ENCODE data around the gene CCDC9. TPM values are rescaled to one million over a fixed set of nuclear protein-coding genes. Genes with fewer than 3 reads are reported as not detected.
"Not testable (repeated sequence)": the region's sequence is repeated elsewhere in the genome, so short reads cannot be mapped to it uniquely, and the experiment has no call there.

Gene CCDC9
- total RNA-seq, 1 donor from 2014 or later = 47.1 TPM

- no peak overlapping the region for H3K27ac Mint-ChIP-seq
- H3K27me3 Mint-ChIP-seq = no peaks in the 10 kb centered on the region
- DNase-seq = no peak
- peaks cover 20% of the 10 kb centered on the region for H3K4me1 Mint-ChIP-seq
- H3K9me3 Mint-ChIP-seq = no peaks in the 10 kb centered on the region
- TF ChIP-seq CTCF (IDR thresholded peaks at IDR 0.05) = no peak
- ChIA-PET CTCF (interaction anchor here (0.8 to 2.5 kb wide), 4 partner anchors 9 to 95 kb away, joined by 3 to 16 read pairs (median 4); partner anchors contain the start of gene INAFM1), POLR2A (interaction anchor here (0.6 to 1.2 kb wide), 3 partner anchors 11 to 548 kb away, joined by 3 to 5 read pairs (median 3); no protein-coding TSS in a partner anchor)
- no peaks in the 10 kb centered on the region for H3K36me3 Mint-ChIP-seq (ENCODE audit: low read depth)
- no peak overlapping the region for H3K4me3 Mint-ChIP-seq
- intact Hi-C loops (cut with micrococcal nuclease) = loop anchor here (1.0 to 5.0 kb wide), 5 partner anchors 95 to 491 kb away; partner anchors contain the start of gene KPTN
- peak; percentile 75 for ATAC-seq (ENCODE audit: low read depth)
Measured at GRCh38 chr19:47296036-47296435, 39.7 kb downstream of the CCDC9 start.

GRCh38 chr19:47300867-47301266 lies 44.5 kb downstream of the CCDC9 start:
- POLR2A ChIA-PET; H3K27ac Mint-ChIP-seq; CTCF ChIA-PET; intact Hi-C loops (cut with micrococcal nuclease); H3K27me3 Mint-ChIP-seq; H3K9me3 Mint-ChIP-seq; H3K4me3 Mint-ChIP-seq; DNase-seq; ATAC-seq (ENCODE audit: low read depth); H3K36me3 Mint-ChIP-seq (ENCODE audit: low read depth): not testable (repeated sequence)
- H3K4me1 Mint-ChIP-seq = peaks cover 36% of the 10 kb centered on the region

GRCh38 chr19:47302249-47302648 lies 45.9 kb downstream of the CCDC9 start:
- no peak for DNase-seq
- Mint-ChIP-seq H3K9me3 (no peaks in the 10 kb centered on the region), H3K4me3 (no peak overlapping the region), H3K36me3 (ENCODE audit: low read depth) (no peaks in the 10 kb centered on the region), H3K27me3 (peaks cover 6% of the 10 kb centered on the region), H3K27ac (no peak overlapping the region), H3K4me1 (peaks cover 31% of the 10 kb centered on the region)
- no peak for ATAC-seq (ENCODE audit: low read depth)
- CTCF ChIA-PET = no interaction called here
- POLR2A ChIA-PET = interaction anchor here (0.7 kb wide), 2 partner anchors 47 to 746 kb away, joined by 3 to 4 read pairs; no protein-coding TSS in a partner anchor
- intact Hi-C loops (cut with micrococcal nuclease) = no loop called here
- TF ChIP-seq CTCF (IDR thresholded peaks at IDR 0.05) = no peak

GRCh38 chr19:47303966-47304365 lies 47.6 kb downstream of the CCDC9 start:
- Mint-ChIP-seq H3K9me3 (no peaks in the 10 kb centered on the region), H3K4me1 (peaks cover 31% of the 10 kb centered on the region), H3K36me3 (ENCODE audit: low read depth) (no peaks in the 10 kb centered on the region), H3K27ac (no peak overlapping the region), H3K4me3 (no peak overlapping the region), H3K27me3 (peaks cover 8% of the 10 kb centered on the region)
- DNase-seq = no peak
- intact Hi-C loops (cut with micrococcal nuclease) = loop anchor here (2.0 kb wide), 1 partner anchor 15 kb away; no protein-coding TSS in a partner anchor
- ChIA-PET CTCF (no interaction called here), POLR2A (interaction anchor here (0.7 to 1.2 kb wide), 2 partner anchors 100 to 224 kb away, joined by 3 to 5 read pairs; no protein-coding TSS in a partner anchor)
- no peak for ATAC-seq (ENCODE audit: low read depth)
- TF ChIP-seq CTCF (IDR thresholded peaks at IDR 0.05) = no peak

GRCh38 chr19:47305309-47305751 lies 49.0 kb downstream of the CCDC9 start:
- peak; percentile 42 for DNase-seq
- H3K4me1 Mint-ChIP-seq = peaks cover 24% of the 10 kb centered on the region
- H3K27ac Mint-ChIP-seq = peak overlapping the region; percentile 1
- POLR2A ChIA-PET = interaction anchor here (0.7 kb wide), 2 partner anchors 9 to 102 kb away, joined by 5 to 7 read pairs; no protein-coding TSS in a partner anchor
- peak overlapping the region; percentile 35 for H3K4me3 Mint-ChIP-seq
- no peaks in the 10 kb centered on the region for H3K9me3 Mint-ChIP-seq
- no peak for ATAC-seq (ENCODE audit: low read depth)
- peak; percentile 61 for TF ChIP-seq CTCF (IDR thresholded peaks at IDR 0.05)
- no peaks in the 10 kb centered on the region for H3K36me3 Mint-ChIP-seq (ENCODE audit: low read depth)
- CTCF ChIA-PET = interaction anchor here (1.0 to 1.5 kb wide), 3 partner anchors 13 to 86 kb away, joined by 3 to 6 read pairs (median 4); no protein-coding TSS in a partner anchor
- intact Hi-C loops (cut with micrococcal nuclease) = loop anchor here (2.0 kb wide), 1 partner anchor 17 kb away; no protein-coding TSS in a partner anchor
- peaks cover 13% of the 10 kb centered on the region for H3K27me3 Mint-ChIP-seq

Data from activated B cell treated with CpG ODN at 0.5 μM for 24 hours (primary cell).